ENCODE measurements around the gene TM6SF1. TPM values are rescaled to one million over a fixed set of nuclear protein-coding genes. Genes with fewer than 3 reads are reported as not detected.

TM6SF1 gene
- total RNA-seq (2014; rRNA removed; shearing (Covaris generic); ENCODE audit: low replicate concordance): not detected in 2 replicates

DNA sequence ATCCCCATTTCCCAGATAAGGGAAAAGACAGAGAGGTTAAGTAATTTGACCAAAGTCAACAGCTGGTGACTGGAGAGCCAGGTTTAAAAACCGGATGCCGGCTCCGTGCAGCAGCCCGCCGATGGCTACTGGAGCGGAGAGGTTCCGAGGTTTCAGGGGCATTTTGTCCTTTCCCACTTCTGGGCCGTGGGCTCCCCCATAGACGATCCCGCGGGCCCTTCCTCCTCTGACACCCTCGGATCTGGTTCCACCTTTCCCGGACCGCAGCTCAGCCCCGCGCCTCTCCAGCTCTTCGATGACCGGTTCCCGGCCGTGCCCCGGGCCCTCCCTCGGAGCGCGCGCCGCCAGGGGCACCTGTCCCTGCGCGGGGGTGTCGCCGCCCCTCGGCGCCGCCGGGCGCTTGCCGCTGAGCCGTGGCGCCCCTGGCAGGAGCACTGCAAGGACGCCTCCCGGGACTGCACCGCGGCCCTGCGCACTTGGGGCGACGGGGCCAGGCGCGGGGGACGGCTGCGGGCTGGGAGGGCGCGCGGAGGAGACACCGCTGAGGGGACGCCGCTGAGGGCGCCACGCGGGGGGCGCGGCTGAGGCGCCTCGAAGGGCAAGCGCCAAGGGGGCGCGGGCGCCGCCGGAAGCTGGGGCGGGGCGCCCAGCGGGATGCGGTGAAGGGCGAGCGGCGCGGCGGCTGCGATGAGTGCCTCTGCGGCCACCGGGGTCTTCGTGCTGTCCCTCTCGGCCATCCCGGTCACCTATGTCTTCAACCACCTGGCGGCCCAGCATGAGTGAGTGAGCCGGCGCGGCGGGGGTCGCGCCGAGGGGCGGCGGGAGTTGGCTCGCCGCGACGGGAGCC, at the start of gene TM6SF1:
TSS of gene TM6SF1 (plus strand) at position 652 of the 847 bp plus-strand sequence. CDS start at position 688, 36 bp downstream.
- Histone ChIP-seq H2AFZ (ENCODE audit: low read length) (no peak within 1 kb of the TSS), H4K20me1 (ENCODE audit: insufficient read depth, low read depth, low read length) (no peaks in the 10 kb centered on the region), H3K4me2 (ENCODE audit: low read depth, low read length, poor library complexity, severe bottlenecking) (no peak within 1 kb of the TSS), H3K9me3 (ENCODE audit: low read length) (no peaks in the 10 kb centered on the region), H3K4me3 (ENCODE audit: low read length) (no peak within 1 kb of the TSS), H3K27me3 (ENCODE audit: low read length) (no peaks in the 10 kb centered on the region), H3K9me2 (replicated peaks; ENCODE audit: insufficient read depth, low read length) (no peaks in the 10 kb centered on the region), H3K27ac (ENCODE audit: low read length) (no peak within 1 kb of the TSS), H3K79me2 (ENCODE audit: low read length) (no peaks in the 10 kb centered on the region), H3K36me3 (ENCODE audit: insufficient read depth, low read length) (no peaks in the 10 kb centered on the region), H3K9ac (ENCODE audit: low read length) (no peak within 1 kb of the TSS), H3K4me1 (ENCODE audit: low read length) (no peaks in the 10 kb centered on the region)
- no peak for DNase-seq

DNA sequence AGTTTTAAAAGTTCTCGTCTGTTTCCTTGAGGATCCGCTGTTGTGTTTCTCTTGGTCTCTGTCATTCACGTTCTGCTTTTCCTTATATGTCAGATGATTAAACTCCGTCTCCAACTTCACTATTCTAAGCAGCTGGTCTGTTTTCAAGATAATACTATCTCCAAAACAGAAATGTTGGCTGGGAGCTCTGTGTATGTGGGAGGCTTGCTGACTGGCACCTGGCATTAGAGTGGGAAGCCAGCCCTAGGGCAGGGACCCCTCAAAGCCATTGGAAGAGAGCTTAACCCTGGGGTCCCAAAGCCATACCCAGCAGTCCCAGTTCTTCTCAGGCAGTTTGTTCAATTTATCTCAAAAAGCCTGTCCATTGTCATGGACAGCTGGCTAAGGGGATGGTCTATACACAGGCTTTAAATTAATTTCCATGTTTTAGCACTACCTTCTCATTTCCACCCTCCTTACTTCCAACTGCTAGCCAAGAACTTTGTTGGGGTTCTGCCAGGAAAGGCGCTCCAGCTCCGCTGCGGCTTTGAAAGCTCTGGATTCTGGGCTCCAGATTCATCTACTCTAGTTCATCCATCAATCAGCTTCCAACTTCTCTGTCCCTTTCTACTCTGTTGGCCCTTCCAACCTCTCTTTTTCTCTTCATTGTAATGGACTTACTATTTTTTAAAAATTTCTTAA, 49.6 kb upstream of the TM6SF1 start:
- no peak overlapping the region for H2AFZ ChIP-seq (ENCODE audit: low read length)
- peaks cover 56% of the 10 kb centered on the region for H3K36me3 ChIP-seq (ENCODE audit: insufficient read depth, low read length)
- no peak overlapping the region for H3K27ac ChIP-seq (ENCODE audit: low read length)
- H3K9ac ChIP-seq (ENCODE audit: low read length): no peak overlapping the region
- H3K27me3 ChIP-seq (ENCODE audit: low read length): no peaks in the 10 kb centered on the region
- no peak overlapping the region for H3K4me3 ChIP-seq (ENCODE audit: low read length)
- H4K20me1 ChIP-seq (ENCODE audit: insufficient read depth, low read depth, low read length): peaks cover 40% of the 10 kb centered on the region
- H3K9me3 ChIP-seq (ENCODE audit: low read length): no peaks in the 10 kb centered on the region
- H3K4me2 ChIP-seq (ENCODE audit: low read depth, low read length, poor library complexity, severe bottlenecking): no peak overlapping the region
- H3K79me2 ChIP-seq (ENCODE audit: low read length): peaks cover 98% of the 10 kb centered on the region
- H3K9me2 ChIP-seq (replicated peaks; ENCODE audit: insufficient read depth, low read length): no peaks in the 10 kb centered on the region
- DNase-seq: no peak
- H3K4me1 ChIP-seq (ENCODE audit: low read length): peaks cover 7% of the 10 kb centered on the region

- Histone ChIP-seq H3K9me2 (replicated peaks; ENCODE audit: insufficient read depth, low read length) (no peaks in the 10 kb centered on the region), H3K4me3 (ENCODE audit: low read length) (no peak overlapping the region), H2AFZ (ENCODE audit: low read length) (no peak overlapping the region), H3K27me3 (ENCODE audit: low read length) (no peaks in the 10 kb centered on the region), H3K4me2 (ENCODE audit: low read depth, low read length, poor library complexity, severe bottlenecking) (peak overlapping the region; percentile 84), H3K9me3 (ENCODE audit: low read length) (no peaks in the 10 kb centered on the region), H4K20me1 (ENCODE audit: insufficient read depth, low read depth, low read length) (peaks cover 75% of the 10 kb centered on the region), H3K4me1 (ENCODE audit: low read length) (peaks cover 37% of the 10 kb centered on the region), H3K36me3 (ENCODE audit: insufficient read depth, low read length) (peaks cover 53% of the 10 kb centered on the region), H3K27ac (ENCODE audit: low read length) (no peak overlapping the region), H3K9ac (ENCODE audit: low read length) (no peak overlapping the region), H3K79me2 (ENCODE audit: low read length) (peaks cover 100% of the 10 kb centered on the region)
- DNase-seq: no peak
Observed at GRCh38 chr15:83061680-83062079, 45.8 kb upstream of the TM6SF1 start.

GRCh38 chr15:83062768-83063180, 44.7 kb upstream of the TM6SF1 start:
- Histone ChIP-seq H3K79me2 (ENCODE audit: low read length) (peaks cover 96% of the 10 kb centered on the region), H3K36me3 (ENCODE audit: insufficient read depth, low read length) (peaks cover 43% of the 10 kb centered on the region), H4K20me1 (ENCODE audit: insufficient read depth, low read depth, low read length) (peaks cover 70% of the 10 kb centered on the region), H2AFZ (ENCODE audit: low read length) (no peak overlapping the region), H3K4me3 (ENCODE audit: low read length) (no peak overlapping the region), H3K9ac (ENCODE audit: low read length) (no peak overlapping the region), H3K27me3 (ENCODE audit: low read length) (no peaks in the 10 kb centered on the region), H3K4me2 (ENCODE audit: low read depth, low read length, poor library complexity, severe bottlenecking) (peak overlapping the region; percentile 84), H3K9me3 (ENCODE audit: low read length) (no peaks in the 10 kb centered on the region), H3K27ac (ENCODE audit: low read length) (no peak overlapping the region), H3K4me1 (ENCODE audit: low read length) (peaks cover 42% of the 10 kb centered on the region), H3K9me2 (replicated peaks; ENCODE audit: insufficient read depth, low read length) (no peaks in the 10 kb centered on the region)
- DNase-seq: no peak

- Histone ChIP-seq H3K9me2 (replicated peaks; ENCODE audit: insufficient read depth, low read length) (no peaks in the 10 kb centered on the region), H3K4me3 (ENCODE audit: low read length) (peak overlapping the region; percentile 98; the same call in 1 of the 2 replicates), H3K27me3 (ENCODE audit: low read length) (no peaks in the 10 kb centered on the region), H3K79me2 (ENCODE audit: low read length) (peaks cover 88% of the 10 kb centered on the region), H3K4me2 (ENCODE audit: low read depth, low read length, poor library complexity, severe bottlenecking) (peak overlapping the region; percentile 84), H2AFZ (ENCODE audit: low read length) (no peak overlapping the region), H4K20me1 (ENCODE audit: insufficient read depth, low read depth, low read length) (peaks cover 67% of the 10 kb centered on the region), H3K36me3 (ENCODE audit: insufficient read depth, low read length) (peaks cover 43% of the 10 kb centered on the region), H3K27ac (ENCODE audit: low read length) (no peak overlapping the region), H3K4me1 (ENCODE audit: low read length) (peaks cover 44% of the 10 kb centered on the region), H3K9me3 (ENCODE audit: low read length) (no peaks in the 10 kb centered on the region), H3K9ac (ENCODE audit: low read length) (no peak overlapping the region)
- DNase-seq: no peak
Observed at GRCh38 chr15:83063551-83063950, 43.9 kb upstream of the TM6SF1 start.

DNA sequence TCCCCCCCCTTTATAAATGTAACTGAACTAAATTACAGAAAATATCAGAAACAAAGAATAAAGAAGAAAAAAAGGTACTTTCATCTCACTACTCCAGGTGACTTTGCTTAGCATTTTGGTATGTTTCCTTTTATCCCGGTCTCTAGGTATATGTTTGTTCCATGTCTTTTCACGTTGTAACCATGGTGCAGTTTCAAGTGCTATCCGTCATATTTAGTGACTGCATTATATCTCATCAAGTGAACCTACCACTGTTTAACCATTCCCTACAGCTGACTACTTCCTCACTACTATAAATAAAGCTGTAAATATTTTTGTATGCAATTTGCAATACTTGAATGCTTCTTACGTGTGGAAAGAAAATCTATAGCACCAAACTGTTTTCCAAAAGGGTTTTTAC, 42.6 kb upstream of the TM6SF1 start:
- no peak overlapping the region for H2AFZ ChIP-seq (ENCODE audit: low read length)
- peaks cover 55% of the 10 kb centered on the region for H4K20me1 ChIP-seq (ENCODE audit: insufficient read depth, low read depth, low read length)
- H3K4me3 ChIP-seq (ENCODE audit: low read length): peak overlapping the region; percentile 98
- DNase-seq: no peak
- H3K27me3 ChIP-seq (ENCODE audit: low read length): no peaks in the 10 kb centered on the region
- H3K9me3 ChIP-seq (ENCODE audit: low read length): peaks cover 4% of the 10 kb centered on the region
- no peak overlapping the region; the same call in 1 of the 2 replicates for H3K27ac ChIP-seq (ENCODE audit: low read length)
- H3K4me1 ChIP-seq (ENCODE audit: low read length): peaks cover 44% of the 10 kb centered on the region
- peak overlapping the region; percentile 84 for H3K4me2 ChIP-seq (ENCODE audit: low read depth, low read length, poor library complexity, severe bottlenecking)
- H3K9ac ChIP-seq (ENCODE audit: low read length): peak overlapping the region; percentile 97
- peaks cover 43% of the 10 kb centered on the region for H3K36me3 ChIP-seq (ENCODE audit: insufficient read depth, low read length)
- peaks cover 75% of the 10 kb centered on the region for H3K79me2 ChIP-seq (ENCODE audit: low read length)
- H3K9me2 ChIP-seq (replicated peaks; ENCODE audit: insufficient read depth, low read length): no peaks in the 10 kb centered on the region

- no peak overlapping the region for H2AFZ ChIP-seq (ENCODE audit: low read length)
- H4K20me1 ChIP-seq (ENCODE audit: insufficient read depth, low read depth, low read length): peaks cover 54% of the 10 kb centered on the region
- H3K36me3 ChIP-seq (ENCODE audit: insufficient read depth, low read length): peaks cover 43% of the 10 kb centered on the region
- peak; percentile 46 for DNase-seq
- peak overlapping the region; percentile 97 for H3K9ac ChIP-seq (ENCODE audit: low read length)
- H3K79me2 ChIP-seq (ENCODE audit: low read length): peaks cover 69% of the 10 kb centered on the region
- no peaks in the 10 kb centered on the region for H3K27me3 ChIP-seq (ENCODE audit: low read length)
- H3K4me3 ChIP-seq (ENCODE audit: low read length): peak overlapping the region; percentile 98
- H3K4me2 ChIP-seq (ENCODE audit: low read depth, low read length, poor library complexity, severe bottlenecking): peak overlapping the region; percentile 84
- peaks cover 8% of the 10 kb centered on the region for H3K9me3 ChIP-seq (ENCODE audit: low read length)
- peak overlapping the region; percentile 70; the same call in 1 of the 2 replicates for H3K27ac ChIP-seq (ENCODE audit: low read length)
- H3K4me1 ChIP-seq (ENCODE audit: low read length): peaks cover 44% of the 10 kb centered on the region
- H3K9me2 ChIP-seq (replicated peaks; ENCODE audit: insufficient read depth, low read length): no peaks in the 10 kb centered on the region
Observed at GRCh38 chr15:83065431-83065830, 42.0 kb upstream of the TM6SF1 start.

All from Karpas-422 (cell line).